GM21576 (cell line): ENCODE data around the gene SPN.
"Not testable (repeated sequence)": the region's sequence is repeated elsewhere in the genome, so short reads cannot be mapped to it uniquely, and the experiment has no call there.

Experiments
- ATAC-seq: cut with Tn5 transposase; IDR thresholded peaks from one replicate; pipeline ENCODE4 v1.9.1; 2021; ENCODE audit warnings: mild to moderate bottlenecking, moderate library complexity; ENCODE audit not compliant: unreplicated experiment

SPN gene

DNA sequence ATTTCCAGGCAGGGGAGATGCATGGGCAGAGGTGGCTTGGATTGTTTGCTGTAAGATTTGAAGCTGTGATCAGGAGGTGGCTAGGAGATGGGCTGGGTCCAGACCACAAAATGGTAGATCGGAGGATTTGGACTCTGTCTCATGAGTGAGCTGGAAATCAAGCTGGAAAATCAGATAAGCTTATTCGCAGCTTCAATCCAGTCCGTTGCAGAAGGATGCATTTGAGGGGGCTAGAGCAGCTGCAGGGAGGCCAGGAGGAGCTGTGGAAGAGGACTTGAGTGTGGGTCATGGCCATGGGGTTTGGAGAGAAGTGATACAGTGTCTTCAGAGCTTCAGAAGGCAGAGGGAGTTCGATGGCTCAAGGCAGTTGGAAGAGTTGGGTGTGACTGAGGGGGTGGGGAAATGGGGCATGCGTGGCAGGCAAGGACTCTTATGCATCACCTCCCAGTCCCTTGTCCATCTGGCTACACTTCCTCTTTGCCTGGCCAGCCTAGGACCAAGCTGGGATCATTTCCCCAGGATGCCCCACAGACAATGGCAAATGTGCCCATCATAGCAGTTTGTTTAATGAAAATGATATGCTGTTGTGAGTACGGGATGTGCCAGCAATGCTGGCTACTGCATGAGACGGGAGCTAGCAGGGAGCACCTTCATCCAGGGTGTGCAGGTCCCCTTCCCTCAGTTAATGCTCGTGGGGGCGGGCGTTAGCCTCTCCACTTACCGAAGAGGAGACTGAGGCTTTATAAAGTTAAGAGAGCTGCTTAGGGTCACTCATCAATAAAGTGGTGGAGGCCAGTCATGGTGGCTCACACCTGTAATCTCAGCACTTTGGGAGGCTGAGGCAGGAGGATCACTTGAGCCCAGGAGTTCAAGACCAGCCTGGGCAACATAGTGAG, 36.5 kb downstream of the SPN start:
- no peak for ATAC-seq

DNA sequence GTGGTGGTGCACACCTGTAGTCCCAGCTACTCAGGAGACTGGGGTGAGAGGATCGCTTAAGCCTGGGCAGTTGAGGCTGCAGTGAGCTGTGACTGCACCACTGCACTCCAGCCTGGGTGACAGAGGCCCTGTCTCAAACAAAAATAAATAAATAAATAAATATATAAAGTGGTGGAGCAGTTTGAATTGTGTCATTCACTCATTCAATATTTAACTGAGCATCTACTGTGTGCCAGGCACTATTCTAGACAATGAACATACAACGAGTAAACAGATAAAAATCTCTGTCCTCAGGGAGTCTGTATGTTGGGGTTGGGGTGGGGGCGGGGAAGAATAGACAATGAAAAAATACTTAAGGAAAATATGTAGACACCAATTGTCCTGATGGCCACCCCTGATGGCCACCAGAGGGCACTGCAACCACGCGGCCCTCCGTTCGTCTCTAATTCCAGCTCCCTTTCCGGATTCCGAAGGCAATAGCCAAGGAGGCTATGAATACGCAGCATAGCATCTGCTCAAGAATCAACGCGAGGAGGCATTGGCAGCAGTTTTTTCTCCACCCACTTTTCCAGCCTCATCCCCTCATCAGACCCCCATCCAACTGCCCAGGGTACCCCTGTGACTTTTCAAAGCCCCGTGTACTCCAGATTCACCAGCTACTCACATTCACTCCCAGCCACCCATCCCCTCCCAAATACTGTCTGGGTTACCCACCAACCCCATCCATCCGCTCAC, 37.4 kb downstream of the SPN start:
- no peak for ATAC-seq

DNA sequence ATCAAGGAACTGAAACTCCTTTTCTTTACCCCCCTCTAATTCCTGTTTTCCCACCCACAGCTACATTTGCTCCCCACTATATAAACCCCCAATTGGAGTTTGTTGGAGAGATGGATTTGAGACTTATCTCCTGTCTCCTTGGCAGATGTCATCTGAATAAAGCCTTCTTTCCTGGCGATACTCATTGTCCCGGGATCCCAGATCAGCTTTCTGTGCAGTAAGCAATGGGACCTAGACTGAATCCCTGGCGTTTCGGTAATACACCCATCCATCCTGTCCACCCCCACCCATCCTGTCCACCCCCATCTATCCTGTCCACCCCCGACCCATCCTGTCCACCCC, 38.1 kb downstream of the SPN start:
- no peak for ATAC-seq

DNA sequence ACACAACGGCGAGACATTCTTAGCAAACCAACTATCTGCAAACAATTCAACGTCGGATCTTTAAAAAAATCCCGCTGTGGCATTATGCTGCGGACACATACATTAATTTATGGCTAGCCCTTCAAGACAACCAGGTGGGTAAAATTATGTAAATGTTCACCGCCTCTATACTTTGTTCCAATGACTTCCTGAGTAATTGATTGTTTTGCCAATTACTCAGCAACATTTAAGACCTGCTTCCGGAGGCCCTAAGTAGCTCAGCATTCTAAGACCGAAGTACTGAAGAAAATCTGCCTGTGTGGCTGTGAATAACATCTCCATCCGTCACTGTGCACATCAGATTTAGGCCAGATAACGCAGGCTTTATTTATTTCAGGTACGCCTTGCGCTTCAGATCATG, 39.2 kb downstream of the SPN start:
- ATAC-seq: peak; percentile 25

DNA sequence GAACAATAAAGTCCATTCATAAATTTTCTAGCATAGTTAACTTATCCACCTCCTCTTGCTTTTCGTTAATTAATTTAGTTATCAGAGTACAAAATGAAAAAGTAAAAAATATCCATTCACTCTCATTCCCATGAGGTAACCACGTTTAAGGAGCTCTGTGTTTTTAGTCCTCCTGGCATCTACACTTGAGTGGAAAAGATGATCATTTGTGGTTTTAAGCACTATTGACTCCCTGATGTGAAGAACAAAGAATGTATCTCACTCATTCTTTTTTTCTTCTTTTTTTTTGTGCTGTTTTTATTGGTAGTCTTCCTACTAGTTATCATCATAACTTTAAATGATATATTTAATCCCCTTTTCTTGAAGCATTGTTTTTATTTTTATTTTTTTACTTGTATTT, 42.0 kb downstream of the SPN start:
- ATAC-seq: no peak

DNA sequence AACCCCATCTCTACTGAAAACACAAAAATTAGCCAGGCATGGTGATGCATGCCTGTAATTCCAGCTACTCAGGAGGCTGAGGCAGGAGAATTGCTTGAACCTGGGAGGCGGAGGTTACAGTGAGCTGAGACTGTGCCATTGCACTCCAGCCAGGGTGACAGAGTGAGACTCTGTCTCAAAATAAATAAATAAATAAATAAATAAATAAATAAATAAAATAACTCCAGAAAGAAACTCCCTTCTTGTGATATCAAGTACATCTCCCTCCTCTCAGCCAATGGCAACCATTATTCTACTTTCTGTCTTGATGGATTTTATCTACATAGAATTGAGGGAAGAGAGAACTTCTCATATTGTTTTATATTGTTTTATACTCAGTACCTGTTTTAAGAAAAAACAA, 44.1 kb downstream of the SPN start:
- ATAC-seq: not testable (repeated sequence)

DNA sequence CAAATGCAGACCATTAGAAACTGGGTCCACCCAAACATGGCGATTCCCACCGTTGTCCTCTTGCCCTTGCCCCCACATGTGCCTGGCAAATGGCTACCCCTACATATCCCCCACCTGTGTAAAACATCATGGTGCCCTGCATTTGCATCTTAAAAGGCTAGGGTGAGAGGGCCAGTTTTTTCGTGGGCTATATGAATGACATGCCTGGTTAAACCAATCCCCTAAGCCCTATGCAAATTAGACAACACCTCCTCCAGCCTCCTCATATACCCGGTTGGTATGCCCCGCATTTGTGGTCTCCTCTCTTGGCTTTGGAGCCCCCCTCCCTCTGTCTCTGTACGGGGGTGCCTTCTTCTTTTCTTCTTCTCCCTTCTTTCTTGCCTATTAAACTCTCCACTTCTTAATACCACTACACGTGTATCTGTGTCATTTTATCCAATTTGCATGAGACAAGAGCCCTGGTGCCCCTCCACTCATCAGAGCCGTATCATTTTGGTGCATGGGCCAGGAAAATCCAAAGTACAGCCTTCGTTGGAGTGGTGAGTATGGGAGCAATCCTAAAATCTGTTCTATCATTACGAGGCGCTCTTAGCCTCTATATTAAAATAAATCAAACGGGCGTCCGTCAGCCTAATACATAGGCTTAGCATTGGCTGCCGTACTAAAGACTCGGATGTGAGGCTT, 46.0 kb downstream of the SPN start:
- ATAC-seq: no peak

DNA sequence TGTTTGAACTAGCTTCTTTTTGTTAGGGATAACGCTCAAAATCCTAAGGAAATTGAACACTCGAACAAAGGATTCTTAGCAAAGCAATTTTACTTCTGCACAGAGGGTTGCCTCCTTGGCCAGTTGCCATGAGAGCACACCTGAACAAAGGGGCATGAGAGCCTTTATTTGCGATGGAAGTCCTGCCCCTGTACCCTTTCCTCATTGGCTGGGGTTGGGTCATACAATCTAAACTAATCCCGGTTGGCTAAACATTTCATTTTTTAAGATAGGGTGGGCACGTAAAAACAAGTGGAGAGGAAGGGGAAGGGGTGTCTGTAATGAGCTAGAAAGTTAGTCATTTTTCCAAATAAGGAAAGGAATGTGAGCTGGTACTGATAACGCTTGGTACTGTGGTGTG, 46.6 kb downstream of the SPN start:
- not testable (repeated sequence) for ATAC-seq

DNA sequence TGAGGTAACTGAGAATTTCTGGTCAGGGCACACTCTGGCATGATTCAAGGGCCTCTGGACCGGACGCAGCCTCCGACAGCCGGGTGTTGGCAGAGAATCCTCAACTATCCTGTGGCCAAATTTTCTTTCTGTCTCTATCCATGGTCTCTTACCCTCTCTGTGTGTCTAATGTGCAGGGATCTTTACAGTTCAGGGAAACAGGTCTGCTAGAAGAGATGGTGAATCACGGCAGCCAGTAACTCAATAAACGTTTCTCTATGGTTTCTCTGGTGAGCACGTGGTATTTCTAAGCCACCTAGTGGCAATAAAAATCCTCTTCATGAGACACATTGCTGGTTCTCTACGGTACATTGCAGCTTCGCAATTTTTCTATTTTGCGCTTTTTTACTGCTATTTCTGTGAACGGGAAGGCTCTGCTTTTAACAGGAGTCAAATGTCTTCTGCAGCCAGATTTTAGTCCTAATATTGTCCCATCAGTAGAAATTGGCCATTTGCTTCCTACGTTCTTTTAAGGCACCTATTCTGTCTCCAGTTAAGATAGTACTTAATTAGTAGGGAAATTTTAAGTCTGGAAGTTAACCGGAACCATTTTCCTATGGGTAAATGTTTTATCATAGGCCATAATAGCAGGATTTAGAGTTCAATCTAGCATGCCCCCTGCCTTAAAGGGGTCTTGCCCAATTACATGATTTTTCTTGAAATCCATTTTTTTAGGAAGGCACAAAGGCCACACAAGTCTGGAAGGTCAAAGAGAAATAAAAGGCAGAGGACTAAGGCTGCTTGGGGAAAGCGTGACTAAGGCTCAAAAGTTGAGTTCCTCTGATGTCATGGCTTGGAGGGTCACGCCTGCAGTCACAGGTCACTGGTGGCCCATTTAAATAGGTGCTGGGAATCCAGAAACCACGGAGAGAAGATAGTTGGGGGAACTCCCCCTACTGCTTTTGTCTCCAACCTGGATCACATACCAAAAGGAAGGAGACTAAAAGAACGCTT, 47.5 kb downstream of the SPN start:
- no peak for ATAC-seq

DNA sequence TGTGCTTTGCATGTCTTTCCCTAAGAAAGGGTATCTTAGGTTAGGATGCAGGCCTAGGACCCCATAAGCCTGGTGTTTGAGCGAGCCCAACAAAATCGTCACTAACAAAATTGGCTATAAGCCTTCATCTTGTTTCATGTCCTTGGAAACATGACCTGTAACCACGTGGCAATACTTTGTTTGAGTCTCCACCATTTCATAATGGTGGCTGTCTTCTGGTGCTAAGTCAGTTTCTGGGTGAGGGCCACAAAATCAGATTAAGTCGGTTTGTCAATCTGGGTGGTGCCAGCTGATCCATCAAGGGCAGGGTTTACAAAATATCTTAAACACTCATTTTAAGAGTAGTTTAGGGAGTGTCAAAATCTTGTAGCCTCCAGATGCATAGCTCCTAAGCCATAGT, 49.8 kb downstream of the SPN start:
- no peak for ATAC-seq

DNA sequence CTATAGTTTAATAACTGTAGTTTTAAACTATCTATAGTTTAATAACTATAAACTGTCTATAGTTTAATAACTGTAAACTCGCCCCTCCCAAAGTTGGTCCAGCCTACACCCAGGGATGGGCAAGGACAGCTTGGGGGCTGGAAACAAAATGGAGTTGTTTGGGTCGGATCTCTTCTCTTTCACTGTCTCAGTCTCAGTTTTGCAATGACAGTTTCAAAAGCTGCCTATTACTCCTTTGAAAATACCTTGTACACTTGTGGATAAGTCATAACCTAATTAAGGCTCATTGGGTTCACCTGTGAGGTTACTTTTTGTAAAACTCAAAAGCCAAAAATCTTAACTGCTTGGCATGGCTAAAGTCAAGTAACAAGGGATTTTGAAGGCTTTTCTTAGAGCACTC, 51.3 kb downstream of the SPN start:
- ATAC-seq: no peak

DNA sequence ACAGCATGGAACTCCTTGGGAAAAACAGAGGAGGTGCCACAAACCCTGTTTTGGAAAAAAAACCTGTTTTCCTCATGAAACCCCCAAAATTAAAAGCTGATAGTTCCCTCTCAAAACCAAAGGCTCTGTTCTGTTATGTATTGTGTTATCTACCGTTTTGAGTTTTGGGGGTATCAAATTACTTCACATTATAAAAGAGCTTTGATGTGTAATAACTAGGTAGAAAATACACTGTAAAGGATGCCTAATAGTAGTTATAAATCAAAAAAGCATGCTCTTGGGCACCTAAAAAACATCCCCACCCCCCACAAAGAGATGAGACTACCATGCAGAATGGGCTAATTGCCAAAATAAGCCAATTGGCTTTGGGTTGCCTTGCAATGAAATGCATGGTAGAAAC, 51.9 kb downstream of the SPN start:
- no peak for ATAC-seq

DNA sequence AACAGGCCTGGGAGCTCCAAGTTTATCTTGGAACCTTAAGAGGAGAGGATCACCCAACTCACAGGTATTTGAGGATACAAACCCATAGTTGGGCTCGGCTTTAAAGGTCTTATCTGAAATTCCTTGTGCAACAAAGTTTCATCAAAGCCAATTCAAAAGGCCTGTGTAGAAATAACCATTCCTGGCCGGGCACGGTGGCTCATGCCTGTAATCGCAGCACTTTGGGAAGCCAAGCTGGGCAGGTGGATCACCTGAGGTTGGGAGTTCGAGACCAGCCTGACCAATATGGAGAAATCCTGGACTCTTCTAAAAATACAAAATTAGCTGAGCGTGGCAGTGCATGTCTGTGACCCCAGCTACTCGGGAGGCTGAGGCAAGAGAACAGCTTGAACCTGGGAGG, 54.1 kb downstream of the SPN start:
- no peak for ATAC-seq

DNA sequence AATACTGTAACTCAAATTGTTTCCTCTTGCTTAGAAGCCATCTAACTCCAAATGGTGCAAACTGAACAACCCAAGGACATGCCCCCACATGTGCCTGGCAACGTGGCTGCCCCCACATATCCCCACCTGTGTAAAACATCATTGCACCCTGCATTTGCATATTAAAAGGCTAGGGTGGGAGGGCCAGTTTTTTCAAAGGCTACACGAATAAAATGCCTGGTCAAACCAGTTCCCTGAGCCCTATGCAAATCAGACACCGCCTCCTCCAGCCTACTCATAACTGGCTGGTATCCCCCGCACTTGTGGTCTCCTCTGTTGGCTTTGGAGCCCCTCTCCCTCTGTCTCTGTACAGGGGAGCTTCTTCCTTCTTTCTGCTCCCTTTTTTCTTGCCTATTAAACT, 56.0 kb downstream of the SPN start:
- no peak for ATAC-seq
